ENCODE results near the gene CCSER1.

DNA sequence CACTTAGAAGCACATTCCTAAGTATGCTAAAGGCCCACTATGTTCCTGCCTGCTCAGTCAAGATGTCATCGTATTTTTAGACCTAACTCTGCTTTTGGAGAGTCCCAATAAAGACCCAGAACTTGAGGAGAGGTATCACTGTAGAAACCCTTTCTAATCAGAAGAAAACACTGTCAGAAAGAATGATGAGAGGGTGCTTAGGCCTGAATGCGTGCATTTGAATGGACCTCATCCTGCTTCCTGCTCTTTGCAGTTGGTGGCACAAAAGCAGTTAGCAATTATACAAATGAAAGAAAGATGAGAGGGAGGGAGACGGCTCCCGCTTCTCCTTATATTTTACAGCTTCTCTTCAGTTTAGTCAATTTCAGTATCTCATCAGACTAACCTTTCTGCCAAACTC lies 987.2 kb downstream of the CCSER1 start:
- TF ChIP-seq, protein P1, sequence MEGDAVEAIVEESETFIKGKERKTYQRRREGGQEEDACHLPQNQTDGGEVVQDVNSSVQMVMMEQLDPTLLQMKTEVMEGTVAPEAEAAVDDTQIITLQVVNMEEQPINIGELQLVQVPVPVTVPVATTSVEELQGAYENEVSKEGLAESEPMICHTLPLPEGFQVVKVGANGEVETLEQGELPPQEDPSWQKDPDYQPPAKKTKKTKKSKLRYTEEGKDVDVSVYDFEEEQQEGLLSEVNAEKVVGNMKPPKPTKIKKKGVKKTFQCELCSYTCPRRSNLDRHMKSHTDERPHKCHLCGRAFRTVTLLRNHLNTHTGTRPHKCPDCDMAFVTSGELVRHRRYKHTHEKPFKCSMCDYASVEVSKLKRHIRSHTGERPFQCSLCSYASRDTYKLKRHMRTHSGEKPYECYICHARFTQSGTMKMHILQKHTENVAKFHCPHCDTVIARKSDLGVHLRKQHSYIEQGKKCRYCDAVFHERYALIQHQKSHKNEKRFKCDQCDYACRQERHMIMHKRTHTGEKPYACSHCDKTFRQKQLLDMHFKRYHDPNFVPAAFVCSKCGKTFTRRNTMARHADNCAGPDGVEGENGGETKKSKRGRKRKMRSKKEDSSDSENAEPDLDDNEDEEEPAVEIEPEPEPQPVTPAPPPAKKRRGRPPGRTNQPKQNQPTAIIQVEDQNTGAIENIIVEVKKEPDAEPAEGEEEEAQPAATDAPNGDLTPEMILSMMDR (IDR thresholded peaks at IDR 0.05; ENCODE audit: low read depth, low read length, missing input control), result no peak
- TF ChIP-seq SP1 (IDR thresholded peaks at IDR 0.05) (no peak), TAF1 (conservative IDR thresholded peaks at IDR 0.05) (no peak), RAD21 (IDR thresholded peaks at IDR 0.05) (no peak), JUND (IDR thresholded peaks at IDR 0.05) (no peak), GABPA (IDR thresholded peaks at IDR 0.05 in 1 of 2, conservative IDR thresholded peaks at IDR 0.05 in 1 of 2) (no peak)
- TF ChIP-seq, protein P2, sequence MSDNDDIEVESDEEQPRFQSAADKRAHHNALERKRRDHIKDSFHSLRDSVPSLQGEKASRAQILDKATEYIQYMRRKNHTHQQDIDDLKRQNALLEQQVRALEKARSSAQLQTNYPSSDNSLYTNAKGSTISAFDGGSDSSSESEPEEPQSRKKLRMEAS (IDR thresholded peaks at IDR 0.05), result no peak
- TF ChIP-seq, protein P3, sequence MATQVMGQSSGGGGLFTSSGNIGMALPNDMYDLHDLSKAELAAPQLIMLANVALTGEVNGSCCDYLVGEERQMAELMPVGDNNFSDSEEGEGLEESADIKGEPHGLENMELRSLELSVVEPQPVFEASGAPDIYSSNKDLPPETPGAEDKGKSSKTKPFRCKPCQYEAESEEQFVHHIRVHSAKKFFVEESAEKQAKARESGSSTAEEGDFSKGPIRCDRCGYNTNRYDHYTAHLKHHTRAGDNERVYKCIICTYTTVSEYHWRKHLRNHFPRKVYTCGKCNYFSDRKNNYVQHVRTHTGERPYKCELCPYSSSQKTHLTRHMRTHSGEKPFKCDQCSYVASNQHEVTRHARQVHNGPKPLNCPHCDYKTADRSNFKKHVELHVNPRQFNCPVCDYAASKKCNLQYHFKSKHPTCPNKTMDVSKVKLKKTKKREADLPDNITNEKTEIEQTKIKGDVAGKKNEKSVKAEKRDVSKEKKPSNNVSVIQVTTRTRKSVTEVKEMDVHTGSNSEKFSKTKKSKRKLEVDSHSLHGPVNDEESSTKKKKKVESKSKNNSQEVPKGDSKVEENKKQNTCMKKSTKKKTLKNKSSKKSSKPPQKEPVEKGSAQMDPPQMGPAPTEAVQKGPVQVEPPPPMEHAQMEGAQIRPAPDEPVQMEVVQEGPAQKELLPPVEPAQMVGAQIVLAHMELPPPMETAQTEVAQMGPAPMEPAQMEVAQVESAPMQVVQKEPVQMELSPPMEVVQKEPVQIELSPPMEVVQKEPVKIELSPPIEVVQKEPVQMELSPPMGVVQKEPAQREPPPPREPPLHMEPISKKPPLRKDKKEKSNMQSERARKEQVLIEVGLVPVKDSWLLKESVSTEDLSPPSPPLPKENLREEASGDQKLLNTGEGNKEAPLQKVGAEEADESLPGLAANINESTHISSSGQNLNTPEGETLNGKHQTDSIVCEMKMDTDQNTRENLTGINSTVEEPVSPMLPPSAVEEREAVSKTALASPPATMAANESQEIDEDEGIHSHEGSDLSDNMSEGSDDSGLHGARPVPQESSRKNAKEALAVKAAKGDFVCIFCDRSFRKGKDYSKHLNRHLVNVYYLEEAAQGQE (IDR thresholded peaks at IDR 0.05), result no peak
- TF ChIP-seq, protein P4, sequence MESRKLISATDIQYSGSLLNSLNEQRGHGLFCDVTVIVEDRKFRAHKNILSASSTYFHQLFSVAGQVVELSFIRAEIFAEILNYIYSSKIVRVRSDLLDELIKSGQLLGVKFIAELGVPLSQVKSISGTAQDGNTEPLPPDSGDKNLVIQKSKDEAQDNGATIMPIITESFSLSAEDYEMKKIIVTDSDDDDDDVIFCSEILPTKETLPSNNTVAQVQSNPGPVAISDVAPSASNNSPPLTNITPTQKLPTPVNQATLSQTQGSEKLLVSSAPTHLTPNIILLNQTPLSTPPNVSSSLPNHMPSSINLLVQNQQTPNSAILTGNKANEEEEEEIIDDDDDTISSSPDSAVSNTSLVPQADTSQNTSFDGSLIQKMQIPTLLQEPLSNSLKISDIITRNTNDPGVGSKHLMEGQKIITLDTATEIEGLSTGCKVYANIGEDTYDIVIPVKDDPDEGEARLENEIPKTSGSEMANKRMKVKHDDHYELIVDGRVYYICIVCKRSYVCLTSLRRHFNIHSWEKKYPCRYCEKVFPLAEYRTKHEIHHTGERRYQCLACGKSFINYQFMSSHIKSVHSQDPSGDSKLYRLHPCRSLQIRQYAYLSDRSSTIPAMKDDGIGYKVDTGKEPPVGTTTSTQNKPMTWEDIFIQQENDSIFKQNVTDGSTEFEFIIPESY (IDR thresholded peaks at IDR 0.05), result no peak

All from liver (tissue), 3 donors.